Spleen (tissue), 7 donors: ENCODE data around the gene SEC62.

Experiments
- POLR2A ChIP-seq, 3 donors: fragments of 450-650 bp; IDR thresholded peaks; one replicate each; pipeline ENCODE4 v1.5.1; 2017; ENCODE audit warnings: antibody characterized with exemption in 3 of 3, mild to moderate bottlenecking in 1 of 3
- POLR2AphosphoS5 ChIP-seq, 3 donors: sonication (generic); formaldehyde crosslinking; IDR thresholded peaks; one replicate each; pipeline ENCODE4 v1.5.1; 2017; ENCODE audit warnings: antibody characterized with exemption in 3 of 3
- TF ChIP-seq, protein P1 (sequence below), 11 experiments: fragments of 200-600 bp in 7 of 11; fragments of 450-650 bp in 4 of 11; sonication (generic) in 4 of 11; IDR thresholded peaks in 8 of 11; conservative IDR thresholded peaks in 3 of 11; 1 replicate in 7 of 11; 2 replicates in 4 of 11; pipeline versions ENCODE4 v1.4.0 to v1.8.0; 2016 to 2021; ENCODE audit warnings: antibody characterized with exemption in 11 of 11, inconsistent platforms in 4 of 11, mild to moderate bottlenecking in 1 of 11
- donor health status: DM: no; HTN: no; CAD: no; lungs with moderate emphysema.
- donor health status: DM: no; HTN: no; CAD: no.
- donor health status: DM: no; HTN: no; CAD: no.

DNA sequence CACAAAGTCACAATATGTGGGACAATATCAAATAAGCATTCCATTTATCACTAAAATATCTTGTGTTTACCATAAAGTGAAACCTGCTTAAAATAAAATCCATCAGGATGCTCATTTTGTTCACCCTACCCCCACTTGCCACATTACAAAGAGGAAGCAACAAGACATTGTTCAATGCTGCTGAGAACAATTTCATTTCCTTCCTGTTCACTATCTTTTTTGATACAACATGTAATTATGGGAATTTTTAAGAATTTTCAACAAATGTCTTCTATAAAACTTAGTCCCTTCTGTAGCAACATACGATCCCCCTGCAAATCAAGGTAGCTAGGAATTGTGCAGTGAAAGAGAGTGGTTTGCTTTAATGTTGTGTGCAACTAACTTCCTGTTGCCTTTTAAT lies 36.3 kb downstream of the SEC62 start:
- TF ChIP-seq, protein P1, sequence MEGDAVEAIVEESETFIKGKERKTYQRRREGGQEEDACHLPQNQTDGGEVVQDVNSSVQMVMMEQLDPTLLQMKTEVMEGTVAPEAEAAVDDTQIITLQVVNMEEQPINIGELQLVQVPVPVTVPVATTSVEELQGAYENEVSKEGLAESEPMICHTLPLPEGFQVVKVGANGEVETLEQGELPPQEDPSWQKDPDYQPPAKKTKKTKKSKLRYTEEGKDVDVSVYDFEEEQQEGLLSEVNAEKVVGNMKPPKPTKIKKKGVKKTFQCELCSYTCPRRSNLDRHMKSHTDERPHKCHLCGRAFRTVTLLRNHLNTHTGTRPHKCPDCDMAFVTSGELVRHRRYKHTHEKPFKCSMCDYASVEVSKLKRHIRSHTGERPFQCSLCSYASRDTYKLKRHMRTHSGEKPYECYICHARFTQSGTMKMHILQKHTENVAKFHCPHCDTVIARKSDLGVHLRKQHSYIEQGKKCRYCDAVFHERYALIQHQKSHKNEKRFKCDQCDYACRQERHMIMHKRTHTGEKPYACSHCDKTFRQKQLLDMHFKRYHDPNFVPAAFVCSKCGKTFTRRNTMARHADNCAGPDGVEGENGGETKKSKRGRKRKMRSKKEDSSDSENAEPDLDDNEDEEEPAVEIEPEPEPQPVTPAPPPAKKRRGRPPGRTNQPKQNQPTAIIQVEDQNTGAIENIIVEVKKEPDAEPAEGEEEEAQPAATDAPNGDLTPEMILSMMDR (IDR thresholded peaks at IDR 0.05 in 8 of 11, conservative IDR thresholded peaks at IDR 0.05 in 3 of 11), result no peak
- TF ChIP-seq POLR2A (IDR thresholded peaks at IDR 0.05), result no peak
- TF ChIP-seq POLR2AphosphoS5 (IDR thresholded peaks at IDR 0.05), result no peak
